ENCODE results near the gene LINC00237. TPM values are rescaled to one million over a fixed set of nuclear protein-coding genes. Genes with fewer than 3 reads are reported as not detected.

LINC00237 gene
- total and polyA plus RNA-seq, 2 of the 8 experiments (the other 6 are each of a cell fraction or from before 2014, with no cell fraction given) = 0.28 to 1.4 TPM

DNA sequence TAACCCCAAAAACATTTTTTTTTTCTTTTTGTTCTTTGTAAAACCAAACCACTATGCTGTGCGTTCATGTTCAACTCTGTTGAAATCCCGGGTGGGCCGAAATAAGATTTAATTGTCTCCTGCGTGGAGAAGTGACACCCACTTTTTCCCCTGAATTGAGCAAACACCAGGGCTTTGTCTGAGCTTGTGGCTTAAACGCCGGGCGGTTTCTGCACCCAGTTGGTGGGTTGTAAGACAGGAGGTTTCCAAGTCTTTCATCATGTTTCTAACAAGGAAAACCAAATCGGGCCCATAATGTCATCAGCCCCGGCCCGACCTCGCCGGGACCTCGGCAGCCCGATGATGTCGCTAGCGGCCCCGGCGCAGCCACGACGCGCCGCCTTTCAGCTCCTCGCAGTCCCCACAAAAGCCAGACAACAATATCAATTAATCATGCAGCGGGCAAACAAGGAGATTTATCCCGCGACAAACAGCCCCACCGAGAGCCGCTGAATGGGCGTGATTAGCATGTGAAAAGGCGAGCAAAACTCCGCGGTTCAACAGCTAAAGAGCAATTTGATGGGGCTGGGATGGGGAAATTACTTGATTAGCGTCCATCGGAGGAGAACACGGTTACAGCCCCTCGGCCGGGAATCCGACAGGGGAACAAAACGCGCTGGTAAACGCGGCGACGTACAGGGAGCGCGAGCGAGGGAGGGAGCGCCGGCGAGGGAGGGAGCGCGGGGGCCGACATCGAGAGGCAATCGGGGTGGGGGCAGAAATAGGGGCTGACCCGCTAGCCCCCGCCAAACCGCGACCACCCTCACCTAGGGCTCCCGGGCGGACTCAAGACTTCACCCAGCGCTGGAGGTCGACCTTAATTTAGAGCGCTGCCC is 5.3 kb downstream of the LINC00237 start:
- DNase-seq (ENCODE audit: low read depth in 1 of 2, low spot score in 2 of 2) = peak; percentile 60 to 80
- Histone ChIP-seq H3K14ac (ENCODE audit: insufficient read length) (no peak overlapping the region), H2BK12ac (ENCODE audit: low read depth, low read length) (peak overlapping the region; percentile 80; the same call in 1 of the 2 replicates), H4K20me1 (replicated peaks in 1 of 2; ENCODE audit: control insufficient read depth in 1 of 2, insufficient read depth in 2 of 2, low read length in 2 of 2) (peaks cover 0 to 5% of the 10 kb centered on the region in 2 experiments), H2BK15ac (ENCODE audit: low read length) (no peak overlapping the region), H3K79me2 (ENCODE audit: control insufficient read depth in 1 of 2, insufficient read depth in 2 of 2, low read length in 2 of 2) (no peaks in the 10 kb centered on the region), H2AK5ac (ENCODE audit: low read depth, low read length) (no peak overlapping the region; the same call in 1 of the 2 replicates), H3K23ac (ENCODE audit: insufficient read length) (no peak overlapping the region), H3K18ac (ENCODE audit: extremely low read depth, low read length) (peak overlapping the region; percentile 78), H3K9ac (replicated peaks in 1 of 4; ENCODE audit: extremely low read depth in 1 of 4, low read depth in 3 of 4, low read length in 3 of 4) (peak overlapping the region in 3 of 4 experiments; percentile 36 to 60 (median 57); a peak in 5 of 7 replicates), H3K4ac (replicated peaks; ENCODE audit: insufficient read length, low read depth, low read length) (no peak overlapping the region), H2BK120ac (replicated peaks; ENCODE audit: low read depth, low read length) (no peak overlapping the region), H3K27ac (ENCODE audit: low read depth, low read length) (no peak overlapping the region), H3K4me2 (ENCODE audit: insufficient read depth in 1 of 2, low read depth in 2 of 2, low read length in 2 of 2) (peak overlapping the region; percentile 97 to 98), H4K8ac (ENCODE audit: extremely low read depth, insufficient read depth, low read length) (peak overlapping the region; percentile 78), H3K23me2 (ENCODE audit: low read depth, low read length) (peaks cover 27% of the 10 kb centered on the region), H3K4me3 (ENCODE audit: extremely low read depth in 1 of 4, insufficient read depth in 2 of 4, low read depth in 3 of 4, low read length in 4 of 4) (peak overlapping the region; percentile 44 to 78 (median 64)), H3K27me3 (replicated peaks in 1 of 4; ENCODE audit: control insufficient read depth in 3 of 4, extremely low read depth in 1 of 4, insufficient read depth in 3 of 4, low read length in 3 of 4) (peaks cover 27 to 92% (median 82%) of the 10 kb centered on the region in 4 experiments), H3K79me1 (ENCODE audit: low read depth, low read length) (no peaks in the 10 kb centered on the region), H4K91ac (replicated peaks; ENCODE audit: insufficient read length, low read length) (no peak overlapping the region), H3K56ac (replicated peaks; ENCODE audit: insufficient read length, low read depth, low read length) (no peak overlapping the region), H2BK5ac (ENCODE audit: low read depth, low read length) (peak overlapping the region; percentile 71), H2AFZ (ENCODE audit: low read length) (0 out of 2 replicates have a peak overlapping the region, but pooled peaks have one; percentile 13), H3K36me3 (ENCODE audit: control insufficient read depth in 2 of 4, insufficient read depth in 4 of 4, low read length in 3 of 4) (no peaks in the 10 kb centered on the region), H2BK20ac (ENCODE audit: low read length) (no peak overlapping the region), H3K9me3 (ENCODE audit: insufficient read depth in 2 of 2, low read depth in 1 of 2, low read length in 1 of 2) (no peaks in the 10 kb centered on the region), H3K4me1 (replicated peaks in 1 of 4; ENCODE audit: control insufficient read depth in 3 of 4, insufficient read depth in 4 of 4, low read length in 3 of 4) (peaks cover 10 to 28% (median 17%) of the 10 kb centered on the region in 4 experiments), H4K5ac (ENCODE audit: insufficient read length, low read depth, low read length) (peak overlapping the region; percentile 5)
- 1% methylated on average over 50 of the region's 64 CpGs; no CpG with 5 or more reads in 1 of the 2 experiments for WGBS, 2 experiments (ENCODE audit: extremely low coverage in 1 of 2, insufficient coverage in 1 of 2, insufficient read length in 1 of 2, insufficient replicate concordance in 2 of 2, low coverage in 1 of 2, low lambda C conversion rate in 2 of 2, missing lambda C conversion rate in 1 of 2)
- ChIA-PET POLR2A (ENCODE audit: partially characterized antibody) (interaction anchor here (0.7 to 4.0 kb wide), 29 partner anchors 10 to 429 kb away, joined by 3 to 20 read pairs (median 4); partner anchors contain the start of genes KIZ and XRN2), CTCF (ENCODE audit: partially characterized antibody) (interaction anchor here (0.8 to 5.3 kb wide), 14 partner anchors 11 to 260 kb away, joined by 3 to 23 read pairs (median 5); no protein-coding TSS in a partner anchor)
- no peak for FAIRE-seq
- TF ChIP-seq BACH1 (IDR thresholded peaks at IDR 0.05; ENCODE audit: low read length) = no peak
- peak; percentile 65 for TF ChIP-seq RNF2 (IDR thresholded peaks at IDR 0.05; ENCODE audit: borderline replicate concordance, low read depth, low read length, missing control alignments, poor library complexity, severe bottlenecking)
- TF ChIP-seq HDAC2 (IDR thresholded peaks at IDR 0.05; ENCODE audit: borderline replicate concordance in 1 of 2, low read depth in 2 of 2, low read length in 2 of 2) = peak in 1 of 2 experiments; percentile 32; a peak in 3 of 4 replicates
- TF ChIP-seq, protein P1, sequence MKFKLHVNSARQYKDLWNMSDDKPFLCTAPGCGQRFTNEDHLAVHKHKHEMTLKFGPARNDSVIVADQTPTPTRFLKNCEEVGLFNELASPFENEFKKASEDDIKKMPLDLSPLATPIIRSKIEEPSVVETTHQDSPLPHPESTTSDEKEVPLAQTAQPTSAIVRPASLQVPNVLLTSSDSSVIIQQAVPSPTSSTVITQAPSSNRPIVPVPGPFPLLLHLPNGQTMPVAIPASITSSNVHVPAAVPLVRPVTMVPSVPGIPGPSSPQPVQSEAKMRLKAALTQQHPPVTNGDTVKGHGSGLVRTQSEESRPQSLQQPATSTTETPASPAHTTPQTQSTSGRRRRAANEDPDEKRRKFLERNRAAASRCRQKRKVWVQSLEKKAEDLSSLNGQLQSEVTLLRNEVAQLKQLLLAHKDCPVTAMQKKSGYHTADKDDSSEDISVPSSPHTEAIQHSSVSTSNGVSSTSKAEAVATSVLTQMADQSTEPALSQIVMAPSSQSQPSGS (IDR thresholded peaks at IDR 0.05; ENCODE audit: low read length) = no peak
- TF ChIP-seq CHD2 (IDR thresholded peaks at IDR 0.05; ENCODE audit: low read length) = no peak
- TF ChIP-seq YY1 (IDR thresholded peaks at IDR 0.05; ENCODE audit: low read depth, low read length) = 0 out of 2 replicates have a peak, but pooled peaks have one; percentile 14
- no peak for TF ChIP-seq TEAD4 (IDR thresholded peaks at IDR 0.05; ENCODE audit: low read depth, low read length)
- TF ChIP-seq TBP (IDR thresholded peaks at IDR 0.05; ENCODE audit: low read depth, low read length) = no peak
